BLaER1 (cell line): ENCODE measurements around the gene UBE2Z.

Experiments used
- H3K27ac ChIP-seq: shearing (Covaris generic); formaldehyde crosslinking; 2 replicates; pipeline ENCODE4 v1.8.1; 2022
- H3K27me3 ChIP-seq: shearing (Covaris generic); formaldehyde crosslinking; 2 replicates; pipeline ENCODE4 v1.8.1; 2022
- H3K36me3 ChIP-seq: shearing (Covaris generic); formaldehyde crosslinking; 2 replicates; pipeline ENCODE4 v1.8.1; 2022
- H3K4me1 ChIP-seq: shearing (Covaris generic); formaldehyde crosslinking; 2 replicates; pipeline ENCODE4 v1.8.1; 2022
- H3K4me2 ChIP-seq: shearing (Covaris generic); formaldehyde crosslinking; 2 replicates; pipeline ENCODE4 v1.8.1; 2022
- H3K4me3 ChIP-seq: shearing (Covaris generic); formaldehyde crosslinking; 2 replicates; pipeline ENCODE4 v1.8.1; 2022
- H3K9ac ChIP-seq: shearing (Covaris generic); formaldehyde crosslinking; 2 replicates; pipeline ENCODE4 v1.8.1; 2022
- H3K9me3 ChIP-seq: shearing (Covaris generic); formaldehyde crosslinking; 2 replicates; pipeline ENCODE4 v1.8.1; 2022
- H4K20me1 ChIP-seq: shearing (Covaris generic); formaldehyde crosslinking; 2 replicates; pipeline ENCODE4 v1.8.1; 2022
- Cebpa-rat ChIP-seq: shearing (Covaris generic); IDR thresholded peaks from 2 replicates; pipeline ENCODE4 v1.8.1; 2022

Gene UBE2Z

DNA sequence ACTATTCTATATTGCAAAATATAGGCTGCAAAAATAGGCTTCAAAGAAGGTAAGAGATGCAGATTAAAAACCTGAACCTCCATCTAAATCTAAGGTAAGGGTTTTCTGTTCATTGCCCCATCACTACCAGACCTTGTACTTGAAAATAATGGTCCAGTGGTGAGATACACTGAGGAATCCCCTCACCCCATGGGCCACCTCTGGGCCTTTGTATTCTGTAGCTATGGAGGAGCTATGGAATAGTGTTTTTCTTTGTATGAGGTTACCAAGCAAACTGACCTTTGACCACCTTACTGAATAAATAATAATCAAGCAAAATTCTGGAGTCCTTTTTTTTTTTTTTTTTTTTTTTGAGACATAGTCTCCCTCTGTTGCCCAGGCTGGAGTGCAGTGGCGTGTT is 4.8 kb upstream of the UBE2Z start:
- peaks cover 2% of the 10 kb centered on the region for H3K36me3 ChIP-seq
- no peak overlapping the region for H3K9ac ChIP-seq
- no peak overlapping the region for H3K27ac ChIP-seq
- TF ChIP-seq Cebpa-rat = no peak
- peaks cover 14% of the 10 kb centered on the region for H3K4me1 ChIP-seq
- no peak overlapping the region for H3K4me2 ChIP-seq
- H3K27me3 ChIP-seq = no peaks in the 10 kb centered on the region
- no peak overlapping the region for H3K4me3 ChIP-seq
- H3K9me3 ChIP-seq = no peaks in the 10 kb centered on the region
- H4K20me1 ChIP-seq = no peaks in the 10 kb centered on the region

- H4K20me1 ChIP-seq = peaks cover 4% of the 10 kb centered on the region
- no peak overlapping the region for H3K9ac ChIP-seq
- H3K4me1 ChIP-seq = peaks cover 15% of the 10 kb centered on the region
- H3K27me3 ChIP-seq = no peaks in the 10 kb centered on the region
- H3K27ac ChIP-seq = no peak overlapping the region
- no peak overlapping the region for H3K4me2 ChIP-seq
- H3K36me3 ChIP-seq = no peaks in the 10 kb centered on the region
- no peaks in the 10 kb centered on the region for H3K9me3 ChIP-seq
- no peak overlapping the region for H3K4me3 ChIP-seq
- no peak for TF ChIP-seq Cebpa-rat
Observed at GRCh38 chr17:48904428-48904827, 3.8 kb upstream of the UBE2Z start.

GRCh38 chr17:48905987-48906515 is 2.2 kb upstream of the UBE2Z start:
- Histone ChIP-seq H3K4me2 (no peak overlapping the region), H3K4me3 (no peak overlapping the region), H3K9me3 (no peaks in the 10 kb centered on the region), H3K9ac (no peak overlapping the region), H4K20me1 (peaks cover 21% of the 10 kb centered on the region), H3K27ac (no peak overlapping the region), H3K4me1 (peaks cover 31% of the 10 kb centered on the region), H3K36me3 (peaks cover 14% of the 10 kb centered on the region), H3K27me3 (no peaks in the 10 kb centered on the region)
- no peak for TF ChIP-seq Cebpa-rat

DNA sequence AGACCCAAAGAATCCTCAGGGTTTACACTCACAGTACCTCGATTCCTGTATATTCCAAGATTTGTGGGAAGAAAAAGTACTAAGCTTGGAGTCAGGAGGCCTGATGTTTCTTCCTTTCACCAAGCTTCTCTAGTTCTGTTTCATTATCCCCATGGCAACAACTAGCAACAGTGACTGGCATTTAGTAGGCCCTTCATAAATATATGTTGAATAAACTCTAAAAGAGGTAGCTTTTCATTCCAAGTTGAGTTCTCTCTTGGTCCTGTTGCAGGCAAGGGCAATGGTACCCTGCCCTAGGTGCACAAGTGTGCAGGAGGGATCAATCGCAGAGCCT is 527 bp upstream of the UBE2Z start:
- Histone ChIP-seq H3K4me1 (peaks cover 33% of the 10 kb centered on the region), H3K9me3 (no peaks in the 10 kb centered on the region), H3K27ac (peak overlapping the region; percentile 97), H3K9ac (peak overlapping the region; percentile 96), H3K27me3 (no peaks in the 10 kb centered on the region), H4K20me1 (peaks cover 37% of the 10 kb centered on the region), H3K4me3 (peak overlapping the region; percentile 96), H3K36me3 (peaks cover 30% of the 10 kb centered on the region), H3K4me2 (peak overlapping the region; percentile 93)
- no peak for TF ChIP-seq Cebpa-rat

GRCh38 chr17:48908853-48909394 is 717 bp downstream of the UBE2Z start:
- Histone ChIP-seq H3K4me1 (peaks cover 33% of the 10 kb centered on the region), H3K27ac (peak overlapping the region; percentile 97), H3K27me3 (no peaks in the 10 kb centered on the region), H3K4me2 (peak overlapping the region; percentile 93), H3K9ac (peak overlapping the region; percentile 96), H3K9me3 (no peaks in the 10 kb centered on the region), H3K4me3 (peak overlapping the region; percentile 96), H3K36me3 (peaks cover 42% of the 10 kb centered on the region), H4K20me1 (peaks cover 49% of the 10 kb centered on the region)
- no peak for TF ChIP-seq Cebpa-rat

DNA sequence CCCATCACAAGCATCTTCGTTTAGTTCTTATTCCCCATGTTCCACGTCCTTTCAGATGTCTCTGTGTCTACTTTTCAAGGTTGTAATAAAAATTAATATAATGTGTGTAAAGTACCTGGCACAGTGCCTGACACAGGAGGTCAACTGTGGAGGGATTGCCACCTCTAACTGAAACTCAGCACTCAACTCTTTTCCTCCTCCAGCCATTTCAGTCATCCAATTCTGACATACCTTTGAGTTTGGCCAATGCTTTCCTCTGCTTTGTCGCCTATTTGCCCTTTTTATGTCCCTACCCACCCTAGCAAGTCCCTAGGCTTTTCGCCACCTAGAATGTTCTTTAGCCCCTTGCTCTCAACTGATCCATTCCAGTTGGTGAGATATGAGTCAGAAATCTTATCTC is 1.6 kb downstream of the UBE2Z start:
- no peak overlapping the region for H3K9ac ChIP-seq
- peak overlapping the region; percentile 90 for H3K4me2 ChIP-seq
- TF ChIP-seq Cebpa-rat = no peak
- H3K4me3 ChIP-seq = peak overlapping the region; percentile 96
- no peak overlapping the region for H3K27ac ChIP-seq
- H3K27me3 ChIP-seq = no peaks in the 10 kb centered on the region
- peaks cover 58% of the 10 kb centered on the region for H4K20me1 ChIP-seq
- peaks cover 33% of the 10 kb centered on the region for H3K4me1 ChIP-seq
- H3K9me3 ChIP-seq = no peaks in the 10 kb centered on the region
- H3K36me3 ChIP-seq = peaks cover 51% of the 10 kb centered on the region

- no peak overlapping the region for H3K27ac ChIP-seq
- H3K4me2 ChIP-seq = peak overlapping the region; percentile 90
Observed at GRCh38 chr17:48910370-48910769, 2.2 kb downstream of the UBE2Z start.

DNA sequence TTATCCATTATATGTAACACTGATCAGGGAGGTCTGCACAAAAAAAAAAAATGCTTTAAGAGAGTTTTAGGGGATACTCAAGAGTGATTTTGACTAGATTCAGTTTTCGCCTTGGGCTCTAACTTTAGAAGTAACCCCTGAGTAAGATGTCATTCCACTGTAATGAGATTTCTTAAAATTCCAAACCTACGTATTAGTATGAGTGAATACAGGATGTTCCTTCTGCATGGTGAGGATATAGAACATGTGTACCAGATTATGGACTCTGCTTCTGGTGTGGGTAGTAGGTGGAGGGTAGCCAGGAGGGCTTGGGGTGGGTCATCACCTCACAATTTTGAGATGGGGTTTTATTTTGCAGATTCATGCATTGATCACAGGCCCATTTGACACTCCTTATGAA is 4.3 kb downstream of the UBE2Z start:
- H3K4me3 ChIP-seq = no peak overlapping the region
- no peaks in the 10 kb centered on the region for H3K27me3 ChIP-seq
- no peaks in the 10 kb centered on the region for H3K9me3 ChIP-seq
- no peak overlapping the region for H3K4me2 ChIP-seq
- no peak overlapping the region for H3K9ac ChIP-seq
- no peak for TF ChIP-seq Cebpa-rat
- H3K27ac ChIP-seq = no peak overlapping the region
- peaks cover 78% of the 10 kb centered on the region for H3K36me3 ChIP-seq
- H3K4me1 ChIP-seq = peaks cover 22% of the 10 kb centered on the region
- H4K20me1 ChIP-seq = peaks cover 85% of the 10 kb centered on the region

More at GRCh38 chr17:48910370-48910769, 2.2 kb downstream of the UBE2Z start:
- H3K36me3 ChIP-seq = peaks cover 57% of the 10 kb centered on the region
- H3K9ac ChIP-seq = no peak overlapping the region
- H3K27me3 ChIP-seq = no peaks in the 10 kb centered on the region
- H3K9me3 ChIP-seq = no peaks in the 10 kb centered on the region
- no peak for TF ChIP-seq Cebpa-rat
- no peak overlapping the region for H3K4me3 ChIP-seq
- peaks cover 33% of the 10 kb centered on the region for H3K4me1 ChIP-seq
- peaks cover 64% of the 10 kb centered on the region for H4K20me1 ChIP-seq

- Histone ChIP-seq H4K20me1 (peaks cover 100% of the 10 kb centered on the region), H3K27ac (no peak overlapping the region), H3K27me3 (no peaks in the 10 kb centered on the region), H3K9ac (no peak overlapping the region), H3K4me3 (no peak overlapping the region), H3K9me3 (no peaks in the 10 kb centered on the region), H3K36me3 (peaks cover 100% of the 10 kb centered on the region), H3K4me2 (no peak overlapping the region), H3K4me1 (peaks cover 6% of the 10 kb centered on the region)
- no peak for TF ChIP-seq Cebpa-rat
Observed at GRCh38 chr17:48915459-48916282, 7.5 kb downstream of the UBE2Z start.

- TF ChIP-seq Cebpa-rat = no peak
- Histone ChIP-seq H4K20me1 (peaks cover 81% of the 10 kb centered on the region), H3K4me1 (peaks cover 28% of the 10 kb centered on the region), H3K27me3 (no peaks in the 10 kb centered on the region), H3K36me3 (peaks cover 100% of the 10 kb centered on the region), H3K4me3 (no peak overlapping the region), H3K9ac (no peak overlapping the region), H3K27ac (no peak overlapping the region), H3K4me2 (no peak overlapping the region), H3K9me3 (no peaks in the 10 kb centered on the region)
Observed at GRCh38 chr17:48925251-48925990, 17.2 kb downstream of the UBE2Z start.
